HUES64 (cell line): ENCODE measurements around the gene ZNF853. TPM values are rescaled to one million over a fixed set of nuclear protein-coding genes. Genes with fewer than 3 reads are reported as not detected.
A peak's percentile ranks its signal among the peaks of the same experiment; 100 is the strongest.
"Not testable (repeated sequence)": the region's sequence is repeated elsewhere in the genome, so short reads cannot be mapped to it uniquely, and the experiment has no call there.

Source experiments
- H3K27ac ChIP-seq: 2 replicates; pipeline ENCODE4 v1.7.0; 2013; ENCODE audit warnings: low read depth, low read length, inconsistent platforms
- H3K27me3 ChIP-seq: 2 replicates; pipeline ENCODE4 v1.6.1; 2013; ENCODE audit warnings: mild to moderate bottlenecking, low read length; ENCODE audit not compliant: insufficient read depth
- H3K36me3 ChIP-seq: 2 replicates; pipeline ENCODE4 v1.6.1; 2013; ENCODE audit warnings: mild to moderate bottlenecking, low read length; ENCODE audit not compliant: insufficient read depth
- H3K4me1 ChIP-seq: 2 replicates; pipeline ENCODE4 v1.6.1; 2013; ENCODE audit warnings: mild to moderate bottlenecking, low read length, moderate library complexity; ENCODE audit not compliant: insufficient read depth
- H3K4me3 ChIP-seq: 2 replicates; pipeline ENCODE4 v1.5.1; 2013; ENCODE audit warnings: mild to moderate bottlenecking, low read length, moderate library complexity
- H3K9ac ChIP-seq: 2 replicates; pipeline ENCODE4 v1.6.1; 2013; ENCODE audit warnings: mild to moderate bottlenecking, low read depth, low read length
- H3K9me3 ChIP-seq: 2 replicates; pipeline ENCODE4 v1.6.1; 2013; ENCODE audit warnings: low read depth, low read length; ENCODE audit not compliant: insufficient read depth
- WGBS: fragments of 150-250, 120-280 bp; methylation state at CpG from one replicate; pipeline ENCODE4 v1.1.7; 2013; ENCODE audit warnings: missing lambda C conversion rate; 5-methylcytosine and 5-hydroxymethylcytosine counted together
- polyA plus RNA-seq, 2 experiments: library from polyadenylated mRNA; stranded (reverse); fragments of 50-300 nt; gene quantifications; one replicate each; pipeline ENCODE4 v1.2.3, GENCODE V29; 2013

Gene ZNF853
- 4.4 TPM for polyA plus RNA-seq (2013, experiment 1 of 2)
- 5.6 TPM for polyA plus RNA-seq (2013, experiment 2 of 2)

DNA sequence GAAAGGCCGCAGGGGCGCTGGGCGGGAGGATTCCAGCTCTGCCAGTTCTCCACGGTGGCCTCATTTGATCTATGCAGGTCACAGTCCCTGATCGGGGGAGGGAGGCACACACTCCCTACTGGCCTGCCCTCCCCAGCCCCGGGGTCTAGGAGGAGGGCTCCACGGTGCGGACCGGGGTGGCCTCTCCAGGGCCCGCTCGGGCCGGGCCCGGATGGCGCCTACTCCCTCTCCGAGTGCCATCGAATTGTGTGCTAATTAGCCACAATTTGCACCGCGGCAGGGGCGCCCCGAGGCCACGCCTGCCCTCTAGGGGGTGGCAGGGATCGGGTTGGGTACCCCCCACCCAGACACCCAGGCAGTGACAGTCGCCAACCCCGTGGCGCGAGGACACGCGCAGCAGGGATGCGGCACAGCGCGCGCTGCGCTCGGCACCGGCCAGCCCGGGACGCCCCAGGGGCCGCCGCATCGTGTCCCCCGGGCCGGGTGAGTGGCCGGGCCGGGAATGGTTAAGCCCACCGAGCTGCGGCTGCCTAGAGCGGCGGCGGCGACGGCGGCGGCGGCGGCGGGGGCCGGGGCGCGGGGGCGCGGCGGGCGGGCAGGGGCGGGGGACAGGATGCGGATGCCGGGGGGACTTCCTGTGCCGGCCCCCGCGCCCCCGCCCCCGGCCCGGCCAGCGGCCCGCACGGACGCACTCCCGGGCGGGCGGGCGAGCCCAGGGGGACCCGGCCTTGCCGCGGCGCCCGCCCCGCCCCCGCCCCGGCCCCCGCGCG lies at the start of gene ZNF853:
Gene ZNF853, plus strand, starts transcription at position 658 of the 770 bp plus-strand sequence. CDS start 565 bp downstream, outside the sequence.
- H3K36me3 ChIP-seq, result 0 out of 2 replicates have a peak, but pooled peaks cover 6% of the 10 kb centered on the region
- peak within 1 kb of the TSS; percentile 46; the same call in 1 of the 2 replicates for H3K27ac ChIP-seq
- H3K27me3 ChIP-seq, result no peaks in the 10 kb centered on the region
- no peaks in the 10 kb centered on the region for H3K4me1 ChIP-seq
- H3K9ac ChIP-seq, result peak within 1 kb of the TSS; percentile 49
- no peaks in the 10 kb centered on the region for H3K9me3 ChIP-seq
- peak within 1 kb of the TSS; percentile 81 for H3K4me3 ChIP-seq
- WGBS, result under 1% methylated on average over 81 of the region's 91 CpGs

- Histone ChIP-seq H3K9me3 (no peaks in the 10 kb centered on the region), H3K9ac (no peak overlapping the region), H3K36me3 (no peaks in the 10 kb centered on the region), H3K4me1 (no peaks in the 10 kb centered on the region), H3K27me3 (no peaks in the 10 kb centered on the region), H3K4me3 (no peak overlapping the region), H3K27ac (no peak overlapping the region)
- 89% methylated on average over 4 of the region's 4 CpGs for WGBS
These were observed 49.8 kb upstream of the ZNF853 start for GRCh38 chr7:6565655-6566054.

DNA sequence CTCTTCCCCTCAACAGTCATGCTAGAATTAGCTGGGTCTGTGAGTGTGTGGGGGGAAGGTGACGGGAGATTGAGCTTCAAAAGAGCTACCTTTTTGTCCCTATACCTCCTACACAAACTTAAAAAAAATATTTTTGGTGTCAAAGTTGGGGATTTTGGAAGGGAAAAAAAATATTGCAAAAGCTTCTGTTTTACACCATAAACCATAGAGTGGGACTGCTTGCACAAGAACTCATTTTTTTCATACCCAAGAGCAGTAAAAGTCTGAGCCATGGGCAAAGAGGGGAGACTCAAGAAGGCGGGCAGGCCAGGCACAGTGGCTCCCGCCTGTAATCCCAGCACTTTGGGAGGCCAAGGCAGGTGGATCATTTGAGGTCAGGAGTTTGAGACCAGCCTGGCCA lies 47.5 kb upstream of the ZNF853 start:
- H3K4me3 ChIP-seq, result no peak overlapping the region
- no peaks in the 10 kb centered on the region for H3K36me3 ChIP-seq
- H3K9me3 ChIP-seq, result no peaks in the 10 kb centered on the region
- H3K27me3 ChIP-seq, result no peaks in the 10 kb centered on the region
- H3K4me1 ChIP-seq, result no peaks in the 10 kb centered on the region
- no peak overlapping the region for H3K9ac ChIP-seq
- no peak overlapping the region for H3K27ac ChIP-seq
- 97% methylated on average over 2 of the region's 3 CpGs for WGBS

DNA sequence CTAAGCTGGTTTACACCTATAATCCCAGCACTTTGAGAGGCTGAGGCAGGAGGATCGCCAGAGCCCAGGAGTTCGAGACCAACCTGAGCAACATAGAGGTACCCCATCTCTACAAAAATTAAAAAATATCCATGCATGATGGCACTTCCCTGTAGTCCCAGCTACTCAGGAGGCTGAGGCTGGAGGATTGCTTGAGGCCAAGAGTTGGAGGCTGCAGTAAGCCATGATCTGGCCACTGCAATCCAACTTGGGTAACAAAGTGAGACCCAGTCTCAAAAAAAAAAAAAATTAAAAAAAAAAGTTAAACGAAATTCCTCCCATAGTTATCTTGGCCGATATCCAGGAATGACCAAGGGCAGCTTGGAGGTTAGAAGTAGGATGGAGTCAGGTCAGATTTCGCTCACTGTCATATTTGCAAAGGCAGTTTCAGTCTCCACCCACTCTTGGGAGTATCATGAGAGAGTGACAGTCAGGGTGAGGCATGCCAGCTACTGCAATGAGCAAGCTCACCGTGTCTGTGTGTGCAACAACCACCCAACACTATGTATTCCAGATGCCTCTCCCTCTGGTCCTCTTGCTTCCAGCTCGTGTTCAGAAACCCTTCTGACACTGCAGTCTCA lies 44.1 kb upstream of the ZNF853 start:
- Histone ChIP-seq H3K27ac (no peak overlapping the region), H3K27me3 (no peaks in the 10 kb centered on the region), H3K9me3 (no peaks in the 10 kb centered on the region), H3K9ac (no peak overlapping the region), H3K4me1 (no peaks in the 10 kb centered on the region), H3K36me3 (no peaks in the 10 kb centered on the region), H3K4me3 (no peak overlapping the region)
- 89% methylated on average over 7 of the region's 7 CpGs for WGBS

GRCh38 chr7:6575281-6576023 lies 40.0 kb upstream of the ZNF853 start:
- Histone ChIP-seq H3K9ac (no peak overlapping the region), H3K27me3 (no peaks in the 10 kb centered on the region), H3K4me3 (no peak overlapping the region), H3K9me3 (no peaks in the 10 kb centered on the region), H3K4me1 (no peaks in the 10 kb centered on the region), H3K36me3 (peaks cover 8% of the 10 kb centered on the region), H3K27ac (no peak overlapping the region)
- 88% methylated on average over 9 of the region's 9 CpGs for WGBS

DNA sequence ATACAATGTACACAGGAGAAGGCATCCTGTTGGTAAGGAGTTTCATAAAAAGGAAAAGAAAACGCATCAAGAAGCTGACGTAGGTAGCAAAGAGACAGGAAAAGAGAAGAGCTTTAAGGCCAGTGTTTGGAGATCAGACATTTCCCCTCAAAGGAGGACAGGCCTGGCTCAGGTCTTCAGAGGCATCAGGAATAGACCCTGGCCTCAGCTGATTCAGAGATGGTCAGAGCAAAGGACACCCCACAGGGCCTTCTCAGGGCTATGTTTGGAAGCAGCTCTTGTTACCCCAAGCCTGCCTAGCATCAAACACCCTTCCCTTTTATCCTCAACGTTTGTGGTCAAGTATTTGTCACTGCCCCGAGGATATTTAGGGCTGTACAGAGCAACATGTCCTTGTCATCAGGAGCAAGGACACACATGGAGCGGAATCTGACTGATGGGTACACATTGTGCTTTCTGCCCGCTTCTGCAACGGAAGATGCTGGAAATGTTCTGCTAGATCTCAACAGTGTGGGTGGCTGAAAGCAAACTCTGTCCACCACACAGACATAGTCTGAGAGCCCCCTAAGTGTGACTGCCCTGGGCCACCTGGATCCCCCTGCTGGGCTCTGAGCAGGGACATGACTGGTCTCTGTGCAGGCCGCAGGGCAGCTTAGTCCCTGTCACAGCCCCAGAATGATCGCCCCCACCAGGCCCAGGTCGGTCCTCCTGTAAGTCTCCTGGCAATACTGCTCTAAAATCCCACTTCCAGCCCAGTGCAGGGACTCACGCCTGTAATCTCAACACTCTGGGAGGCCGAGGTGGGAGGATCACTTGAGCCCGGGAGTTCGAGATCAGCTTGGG lies 39.2 kb upstream of the ZNF853 start:
- H3K9me3 ChIP-seq, result no peaks in the 10 kb centered on the region
- no peak overlapping the region for H3K9ac ChIP-seq
- H3K27ac ChIP-seq, result no peak overlapping the region
- peak overlapping the region; percentile 74; the same call in 1 of the 2 replicates for H3K4me3 ChIP-seq
- WGBS, result 86% methylated on average over 13 of the region's 14 CpGs
- no peaks in the 10 kb centered on the region for H3K4me1 ChIP-seq
- H3K27me3 ChIP-seq, result no peaks in the 10 kb centered on the region
- H3K36me3 ChIP-seq, result peaks cover 16% of the 10 kb centered on the region

DNA sequence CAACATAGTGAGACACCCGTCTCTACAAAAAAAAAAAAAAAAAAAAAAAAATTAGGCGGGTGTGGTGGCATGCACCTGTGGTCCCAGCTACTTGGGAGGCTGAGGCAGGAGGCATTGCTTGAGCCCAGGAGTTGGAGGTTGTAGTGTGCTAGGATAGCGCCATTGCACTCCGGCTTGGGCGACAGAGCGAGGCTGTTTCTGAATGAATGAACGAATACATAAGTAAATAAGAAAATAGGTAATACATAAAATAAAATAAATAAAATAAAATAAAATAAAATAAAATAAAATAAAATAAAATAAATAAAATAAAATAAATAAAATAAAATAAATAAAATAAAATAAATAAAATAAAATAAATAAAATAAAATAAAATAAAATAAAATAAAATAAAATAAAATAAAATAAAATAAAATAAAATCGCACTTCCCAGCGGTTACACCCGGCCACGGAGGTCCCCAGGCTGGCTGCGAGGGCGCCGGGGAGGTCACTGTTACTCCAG lies 38.5 kb upstream of the ZNF853 start:
- not testable (repeated sequence) for H3K4me1 ChIP-seq, H3K27me3 ChIP-seq, H3K9me3 ChIP-seq
- Histone ChIP-seq H3K4me3 (peak overlapping the region; percentile 74), H3K9ac (peak overlapping the region; percentile 92), H3K27ac (peak overlapping the region; percentile 95), H3K36me3 (peaks cover 23% of the 10 kb centered on the region)
- WGBS, result 26% methylated on average over 10 of the region's 14 CpGs

DNA sequence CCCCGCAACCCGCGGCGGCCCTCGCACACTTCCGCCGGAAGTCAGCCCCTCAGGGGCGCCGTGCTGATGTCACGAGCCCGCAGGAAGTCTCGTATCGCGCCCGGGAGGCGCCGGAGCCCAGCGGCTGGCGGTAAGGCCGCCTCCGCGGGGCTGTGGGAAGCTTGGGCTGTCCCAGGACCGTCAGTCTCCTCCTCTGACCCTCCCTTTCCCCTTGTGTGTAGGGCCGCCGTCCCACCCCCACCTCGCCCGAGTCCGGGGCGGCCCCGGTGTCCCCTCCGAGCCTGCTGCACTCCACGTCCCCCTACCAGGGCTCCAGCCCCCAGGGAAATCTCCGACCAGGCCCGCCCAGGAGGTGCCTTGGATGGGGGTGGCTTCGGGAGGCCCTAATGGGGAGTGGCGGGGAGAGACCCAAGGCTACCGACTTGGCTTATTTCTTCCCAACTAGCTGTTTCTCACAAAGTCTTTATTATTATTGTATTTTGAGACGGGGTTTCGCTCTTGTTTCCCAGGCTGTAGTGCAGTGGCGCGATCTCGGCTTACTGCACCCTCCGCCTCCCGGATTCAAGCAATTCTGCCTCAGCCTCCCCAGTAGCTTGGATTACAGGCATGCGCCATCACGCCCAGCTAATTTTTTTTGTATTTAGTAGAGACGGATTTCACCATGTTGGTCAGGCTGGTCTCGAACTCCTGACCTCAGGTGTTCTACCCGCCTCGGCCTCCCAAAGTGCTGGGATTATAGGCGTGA lies 37.9 kb upstream of the ZNF853 start, which contains the start of gene ZDHHC4:
Gene ZDHHC4, plus strand, starts transcription at position 86 of the 745 bp plus-strand sequence. CDS start 3,108 bp downstream, outside the sequence.
- Histone ChIP-seq H3K9ac (peak within 1 kb of the TSS; percentile 92), H3K36me3 (peaks cover 29% of the 10 kb centered on the region), H3K4me3 (peak within 1 kb of the TSS; percentile 74), H3K4me1 (no peaks in the 10 kb centered on the region), H3K27me3 (no peaks in the 10 kb centered on the region), H3K9me3 (no peaks in the 10 kb centered on the region), H3K27ac (peak within 1 kb of the TSS; percentile 95)
- WGBS, result 22% methylated on average over 48 of the region's 51 CpGs

- Histone ChIP-seq H3K4me1 (no peaks in the 10 kb centered on the region), H3K36me3 (peaks cover 38% of the 10 kb centered on the region), H3K27ac (no peak overlapping the region; the same call in 1 of the 2 replicates), H3K4me3 (peak overlapping the region; percentile 74), H3K9me3 (no peaks in the 10 kb centered on the region), H3K9ac (no peak overlapping the region; the same call in 1 of the 2 replicates), H3K27me3 (no peaks in the 10 kb centered on the region)
- 94% methylated on average over 17 of the region's 18 CpGs for WGBS
These were observed 37.0 kb upstream of the ZNF853 start for GRCh38 chr7:6578114-6579084.
